Osteoblast (primary cell): ENCODE data around the gene ADORA1. TPM values are rescaled to one million over a fixed set of nuclear protein-coding genes. Genes with fewer than 3 reads are reported as not detected.

Source experiments
- DNase-seq: peaks from one replicate; pipeline ENCODE4 v3.0.0; 2011; ENCODE audit warnings: low spot score, mixed read lengths; ENCODE audit not compliant: insufficient read length; ENCODE audit errors: missing footprints
- H2AFZ ChIP-seq: 2 replicates; pipeline ENCODE4 v1.6.0; 2011; ENCODE audit warnings: mild to moderate bottlenecking, low read length
- H3K27ac ChIP-seq: 2 replicates; pipeline ENCODE4 v1.5.1; 2011; ENCODE audit warnings: mild to moderate bottlenecking, low read depth, low read length, moderate library complexity
- H3K27me3 ChIP-seq: 2 replicates; pipeline ENCODE4 v1.6.0; 2012; ENCODE audit warnings: mild to moderate bottlenecking, control low read depth, inconsistent platforms, low read length, moderate library complexity; ENCODE audit not compliant: insufficient read depth
- H3K36me3 ChIP-seq: 2 replicates; pipeline ENCODE4 v1.5.1; 2011; ENCODE audit warnings: mild to moderate bottlenecking, low read length, control low read depth, moderate library complexity; ENCODE audit not compliant: insufficient read depth
- H3K4me1 ChIP-seq: 2 replicates; pipeline ENCODE4 v1.5.1; 2011; ENCODE audit warnings: mild to moderate bottlenecking, low read length, control low read depth, moderate library complexity; ENCODE audit not compliant: insufficient read depth
- H3K4me2 ChIP-seq: 2 replicates; pipeline ENCODE4 v1.6.0; 2011; ENCODE audit warnings: mild to moderate bottlenecking, low read length; ENCODE audit not compliant: insufficient read depth
- H3K4me3 ChIP-seq: fragments of 200-600 bp; sonication (generic); 3 replicates; pipeline ENCODE4 v1.5.1; 2012; ENCODE audit warnings: mild to moderate bottlenecking, low read length, inconsistent platforms; ENCODE audit not compliant: insufficient read depth
- H3K79me2 ChIP-seq: 2 replicates; pipeline ENCODE4 v1.6.0; 2012; ENCODE audit warnings: mild to moderate bottlenecking, low read length, control low read depth, inconsistent platforms; ENCODE audit not compliant: insufficient read depth
- H3K9me3 ChIP-seq: 2 replicates; pipeline ENCODE4 v1.5.1; 2011; ENCODE audit warnings: low read depth, low read length, control low read depth
- H4K20me1 ChIP-seq: 2 replicates; pipeline ENCODE4 v1.6.0; 2012; ENCODE audit warnings: mild to moderate bottlenecking, low read length, control low read depth; ENCODE audit not compliant: insufficient read depth
- CTCF ChIP-seq: IDR thresholded peaks from 2 replicates; pipeline ENCODE4 v1.5.1; 2011; ENCODE audit warnings: mild to moderate bottlenecking, low read depth, low read length, moderate library complexity; ENCODE audit errors: extremely low read depth
- total RNA-seq: library from RNA; depleted of rRNA; stranded (reverse); fragments of >200 nt; gene quantifications from 2 replicates; pipeline ENCODE4 v1.2.3, GENCODE V29; 2012

The ADORA1 gene
- total RNA-seq, 1 donor: 4.0 TPM

GRCh38 chr1:203120325-203121153, 7.0 kb upstream of the ADORA1 start:
- Histone ChIP-seq H3K27ac (no peak overlapping the region), H4K20me1 (no peaks in the 10 kb centered on the region), H3K36me3 (no peaks in the 10 kb centered on the region), H3K9me3 (no peaks in the 10 kb centered on the region), H3K4me2 (no peak overlapping the region), H3K4me3 (no peak overlapping the region), H3K4me1 (peaks cover 7% of the 10 kb centered on the region), H3K79me2 (no peaks in the 10 kb centered on the region), H2AFZ (no peak overlapping the region), H3K27me3 (peaks cover 59% of the 10 kb centered on the region)
- DNase-seq: peak; percentile 36
- no peak for TF ChIP-seq CTCF

GRCh38 chr1:203121186-203122015, 6.1 kb upstream of the ADORA1 start:
- Histone ChIP-seq H3K9me3 (no peaks in the 10 kb centered on the region), H4K20me1 (no peaks in the 10 kb centered on the region), H3K79me2 (no peaks in the 10 kb centered on the region), H3K27me3 (peaks cover 52% of the 10 kb centered on the region), H3K27ac (no peak overlapping the region), H2AFZ (no peak overlapping the region), H3K4me3 (no peak overlapping the region), H3K4me2 (no peak overlapping the region), H3K36me3 (no peaks in the 10 kb centered on the region), H3K4me1 (peaks cover 7% of the 10 kb centered on the region)
- peak; percentile 49 for DNase-seq
- no peak for TF ChIP-seq CTCF

- H3K79me2 ChIP-seq: no peaks in the 10 kb centered on the region
- H4K20me1 ChIP-seq: no peaks in the 10 kb centered on the region
- H2AFZ ChIP-seq: no peak overlapping the region
- H3K4me3 ChIP-seq: no peak overlapping the region
- no peak overlapping the region for H3K4me2 ChIP-seq
- H3K27me3 ChIP-seq: peaks cover 53% of the 10 kb centered on the region
- DNase-seq: peak; percentile 30
- TF ChIP-seq CTCF: no peak
- peaks cover 7% of the 10 kb centered on the region for H3K4me1 ChIP-seq
- no peaks in the 10 kb centered on the region for H3K36me3 ChIP-seq
- H3K27ac ChIP-seq: no peak overlapping the region
- H3K9me3 ChIP-seq: no peaks in the 10 kb centered on the region
These were observed 5.4 kb upstream of the ADORA1 start for GRCh38 chr1:203122159-203122558.

- H3K4me1 ChIP-seq: peaks cover 11% of the 10 kb centered on the region
- peaks cover 39% of the 10 kb centered on the region for H3K27me3 ChIP-seq
- peak; percentile 45 for DNase-seq
- H3K27ac ChIP-seq: no peak overlapping the region
- no peaks in the 10 kb centered on the region for H3K9me3 ChIP-seq
- no peak overlapping the region for H3K4me3 ChIP-seq
- H3K4me2 ChIP-seq: no peak overlapping the region
- H2AFZ ChIP-seq: no peak overlapping the region
- TF ChIP-seq CTCF: no peak
- H3K36me3 ChIP-seq: no peaks in the 10 kb centered on the region
- H4K20me1 ChIP-seq: no peaks in the 10 kb centered on the region
- H3K79me2 ChIP-seq: no peaks in the 10 kb centered on the region
These were observed 3.5 kb upstream of the ADORA1 start for GRCh38 chr1:203124011-203124410.
